ENCODE data around the gene THADA.

THADA gene

DNA sequence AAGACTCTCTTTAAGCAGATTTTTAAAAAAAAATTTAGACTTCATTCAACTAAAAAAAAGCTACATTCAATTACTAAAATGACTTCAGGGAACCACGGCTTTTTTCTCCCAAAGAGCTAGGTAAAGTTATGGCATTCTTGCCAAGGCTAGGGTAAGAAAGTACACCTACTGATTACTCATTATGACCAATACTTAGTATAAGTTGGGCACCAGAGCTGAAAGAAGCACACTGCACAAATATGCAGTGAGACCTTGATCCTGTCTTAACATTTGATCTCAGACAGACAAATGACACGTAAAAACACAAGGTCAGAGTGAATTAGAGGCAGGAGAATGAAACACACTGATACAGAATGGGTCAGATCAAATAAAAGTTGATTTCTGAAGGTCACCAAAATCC is 88.7 kb downstream of the THADA start:
- DNase-seq: no peak

- no peak for DNase-seq
Measured at GRCh38 chr2:43495727-43496126, 100.1 kb downstream of the THADA start.

DNA sequence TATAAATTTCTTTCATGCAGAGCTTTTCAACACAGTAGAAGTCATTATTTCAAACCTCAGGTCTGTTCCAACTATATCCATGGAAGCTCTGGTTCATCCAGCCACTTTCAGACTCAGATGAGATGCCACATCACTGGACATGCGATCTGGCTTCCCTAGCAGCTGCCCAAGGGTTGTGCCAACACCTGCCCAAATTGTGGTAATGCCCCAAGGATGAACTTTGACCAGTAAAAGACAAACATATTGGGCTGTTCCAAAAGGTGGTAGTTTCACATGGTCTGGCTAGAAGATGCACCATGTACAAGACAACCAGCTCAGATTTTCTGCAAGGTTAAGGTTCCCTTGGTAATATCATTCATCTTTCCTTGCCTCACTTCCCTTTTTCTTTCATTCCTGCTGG is 101.9 kb downstream of the THADA start:
- no peak for DNase-seq

DNA sequence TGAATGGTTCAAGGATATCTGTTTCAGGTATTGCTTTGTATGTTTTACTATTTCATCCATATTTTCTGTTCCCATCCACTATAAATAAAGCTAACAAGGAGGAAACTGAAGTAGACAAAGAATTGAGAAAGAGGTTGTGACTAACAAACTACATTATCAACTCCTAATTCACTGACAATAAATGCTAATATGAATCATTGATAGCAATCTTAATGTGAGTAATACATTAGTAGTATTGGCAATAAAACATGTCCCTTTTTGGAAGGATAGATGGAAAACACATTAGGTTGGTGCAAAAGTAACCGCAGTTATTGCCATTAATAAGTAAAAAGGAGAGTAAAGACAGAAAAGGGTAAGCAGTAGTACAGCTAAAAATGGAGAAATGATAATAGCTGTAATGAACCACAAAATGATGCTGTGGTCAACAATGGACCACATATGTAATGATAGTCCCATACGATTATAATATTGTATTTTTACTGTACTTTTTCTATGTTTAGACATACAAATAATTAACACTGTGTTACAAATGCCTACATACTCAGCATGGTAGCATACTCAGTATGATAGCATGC is 104.7 kb downstream of the THADA start:
- no peak for DNase-seq

DNA sequence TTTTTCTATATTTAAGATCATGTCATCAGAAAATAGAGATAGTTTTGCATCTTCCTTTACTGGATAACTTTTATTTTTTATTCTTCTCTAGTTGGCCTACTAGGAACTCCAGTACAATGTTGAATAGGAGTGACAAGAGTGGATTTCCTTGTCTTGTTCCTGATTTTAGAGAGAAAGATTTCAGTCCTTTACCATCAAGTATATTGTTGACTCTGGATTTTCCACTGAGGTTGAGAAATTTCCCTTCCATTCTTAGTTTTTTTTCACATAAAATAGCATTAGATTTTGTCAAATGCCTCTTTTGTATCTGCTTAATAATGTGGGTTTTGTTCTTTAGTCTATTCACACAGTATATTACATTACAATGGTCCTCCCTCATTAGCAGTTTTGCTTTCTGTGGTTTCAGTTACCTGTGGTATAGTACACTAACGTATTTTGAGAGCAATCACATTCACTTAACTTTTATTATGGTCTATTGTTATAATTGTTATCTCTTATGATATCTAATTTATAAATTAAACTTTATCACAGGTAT is 105.5 kb downstream of the THADA start:
- no peak for DNase-seq

GRCh38 chr2:43488737-43489136 is 107.1 kb downstream of the THADA start:
- DNase-seq: no peak

- DNase-seq: no peak
Measured at GRCh38 chr2:43486603-43487002, 109.2 kb downstream of the THADA start.

DNA sequence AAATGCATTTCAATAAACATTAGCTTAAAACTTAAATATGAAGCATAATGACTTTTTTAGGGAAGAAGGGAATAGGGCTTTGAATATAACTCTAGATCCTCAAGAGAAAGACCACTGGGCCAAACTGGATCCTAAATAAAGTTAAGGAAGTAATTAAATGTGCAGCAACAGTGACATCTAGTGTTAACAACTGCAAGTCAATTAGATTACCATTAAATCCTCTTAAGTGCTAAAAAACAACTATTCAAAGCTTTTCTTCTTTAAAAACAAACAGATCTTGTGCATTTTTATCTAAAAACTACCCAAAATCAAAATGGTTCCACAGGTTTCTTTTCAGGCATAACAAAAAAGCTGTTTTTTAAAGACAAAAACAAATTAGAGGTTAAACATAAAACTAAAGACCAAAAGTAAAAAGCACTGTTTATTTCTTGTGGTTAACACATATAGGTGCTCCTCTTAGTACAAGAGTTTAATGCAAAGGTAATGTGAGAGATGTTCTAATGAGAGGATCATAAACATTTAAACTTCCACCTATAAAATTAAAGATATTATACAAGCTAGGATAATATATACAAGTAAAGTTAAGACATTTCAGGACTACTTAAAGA is 111.4 kb downstream of the THADA start:
- DNase-seq: no peak

- no peak for DNase-seq
Measured at GRCh38 chr2:43482961-43483360, 112.9 kb downstream of the THADA start.

GRCh38 chr2:43481927-43482542 is 113.8 kb downstream of the THADA start:
- DNase-seq: no peak

GRCh38 chr2:43480874-43481273 is 115.0 kb downstream of the THADA start:
- DNase-seq: no peak

- no peak for DNase-seq
Measured at GRCh38 chr2:43478412-43479086, 117.3 kb downstream of the THADA start.

DNA sequence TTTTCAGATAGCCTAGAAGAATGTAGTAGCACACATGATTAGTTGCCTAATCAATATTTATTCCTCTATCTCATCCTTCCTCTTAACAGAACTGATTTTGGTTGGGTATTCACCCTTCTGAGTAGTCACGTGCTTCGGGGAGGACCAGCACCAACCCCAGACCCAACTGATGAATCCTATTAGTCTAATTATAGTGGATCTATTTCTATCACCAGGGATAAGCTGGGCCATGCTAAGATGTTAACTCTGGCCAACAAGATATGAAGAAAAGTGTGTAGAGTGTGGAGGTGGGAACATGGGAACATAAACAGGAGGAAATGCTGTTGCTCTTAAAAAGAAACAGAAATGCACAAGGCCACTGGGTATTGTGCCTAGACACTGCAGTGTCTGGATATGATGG is 119.9 kb downstream of the THADA start:
- no peak for DNase-seq

DNA sequence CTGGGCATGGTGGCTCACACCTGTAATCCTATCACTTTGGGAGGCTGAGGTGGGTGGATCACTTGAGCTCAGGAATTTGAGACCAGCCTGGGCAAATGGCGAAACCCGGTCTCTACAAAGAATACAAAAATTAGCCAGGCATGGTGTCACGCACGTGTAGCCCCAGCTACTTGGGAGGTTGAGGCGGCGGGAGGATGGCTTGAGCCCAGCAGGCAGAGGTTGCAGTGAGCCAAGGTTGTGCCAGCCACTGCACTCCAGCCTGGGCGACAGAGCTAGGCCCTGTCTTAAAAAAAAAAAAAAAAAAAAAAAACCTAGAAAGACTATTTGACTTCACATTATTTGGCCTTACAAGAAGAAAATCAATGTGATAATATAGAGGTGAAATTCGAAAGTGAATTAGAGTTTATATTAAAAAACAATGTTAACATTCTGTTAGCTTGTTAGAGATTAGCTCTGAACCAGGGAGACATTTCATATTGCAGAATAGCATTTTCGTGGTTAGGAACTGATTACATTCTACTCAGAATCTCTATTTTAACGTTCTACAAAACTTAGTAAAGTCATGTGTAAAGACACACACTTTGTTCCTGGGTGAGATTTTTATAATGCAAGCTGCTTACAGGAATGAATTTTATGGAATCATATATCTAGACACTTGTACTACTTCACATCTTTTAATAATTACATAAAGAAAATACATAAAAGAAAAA is 120.5 kb downstream of the THADA start:
- no peak for DNase-seq

DNA sequence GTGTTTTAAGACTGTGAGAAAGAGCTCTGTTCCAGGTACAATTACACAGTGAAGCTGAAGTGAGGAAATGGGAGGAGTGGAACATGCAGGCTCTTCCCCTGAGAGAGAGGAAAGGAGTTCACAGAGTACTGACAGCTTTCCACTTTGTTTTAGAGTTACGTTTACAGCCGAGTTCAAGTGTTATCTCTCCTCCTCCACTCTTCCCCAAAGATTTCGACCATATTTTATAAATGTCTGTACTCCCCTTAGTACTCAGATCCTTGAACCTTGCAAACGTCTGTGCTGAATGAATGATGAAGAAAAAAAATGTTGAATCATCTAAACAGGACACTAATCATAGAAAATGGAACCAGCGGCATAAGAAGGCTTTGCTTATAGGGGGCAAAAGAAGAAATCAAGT is 121.6 kb downstream of the THADA start:
- no peak for DNase-seq

- DNase-seq: no peak
Measured at GRCh38 chr2:43473767-43474166, 122.1 kb downstream of the THADA start.

DNA sequence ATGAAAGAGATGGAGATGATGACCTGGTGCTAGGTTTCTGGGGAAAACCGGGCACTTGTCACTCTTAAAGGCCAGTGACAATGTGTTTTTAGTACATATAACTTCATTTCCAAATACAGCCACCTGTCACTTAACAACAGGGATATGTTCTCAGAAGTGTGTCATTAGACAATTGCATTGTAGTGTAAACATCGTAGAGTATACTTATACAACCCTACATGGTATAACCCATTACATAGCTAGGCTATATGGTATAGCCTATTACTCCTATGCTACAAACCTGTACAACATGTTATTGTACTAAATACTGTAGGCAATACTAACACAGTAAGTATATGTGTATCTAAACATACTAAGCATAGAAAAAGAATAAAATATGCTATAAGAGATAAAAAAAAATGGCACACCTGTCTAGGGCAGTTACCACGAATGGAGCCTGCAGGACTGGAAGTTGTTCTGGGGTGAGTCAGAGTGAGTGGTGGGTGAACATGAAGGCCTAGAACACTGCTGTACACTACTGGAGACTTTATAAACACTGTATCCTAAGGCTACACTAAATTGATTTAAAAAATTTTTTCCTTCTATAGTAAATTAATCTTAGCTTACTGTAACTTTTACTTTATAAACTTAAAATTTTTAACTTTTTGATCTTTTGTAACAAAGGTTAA is 123.2 kb downstream of the THADA start:
- DNase-seq: no peak

DNA sequence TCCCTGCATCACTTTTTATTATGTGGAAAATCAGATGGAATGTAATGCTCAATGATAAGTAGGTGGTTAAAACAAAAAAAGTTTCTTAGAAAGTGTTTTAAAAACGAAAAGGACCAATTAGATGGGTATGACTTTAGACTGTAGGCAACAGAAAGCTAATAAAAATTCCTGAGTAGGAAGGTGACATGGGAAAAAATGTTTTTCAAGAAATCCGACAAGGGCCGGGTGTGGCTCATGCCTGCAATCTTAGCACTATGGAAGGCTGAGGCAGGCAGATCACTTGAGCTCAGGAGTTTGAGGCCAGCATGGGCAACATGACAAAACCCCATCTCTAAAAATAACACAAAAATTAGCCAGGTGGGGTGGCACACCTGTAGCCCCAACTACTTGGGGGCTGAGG is 126.1 kb downstream of the THADA start:
- DNase-seq: no peak

GRCh38 chr2:43469094-43469493 is 126.7 kb downstream of the THADA start:
- no peak for DNase-seq

- DNase-seq: no peak
Measured at GRCh38 chr2:43467891-43468290, 127.9 kb downstream of the THADA start.

GRCh38 chr2:43465234-43465633 is 130.6 kb downstream of the THADA start:
- no peak for DNase-seq

- DNase-seq: no peak
Measured at GRCh38 chr2:43464590-43464989, 131.2 kb downstream of the THADA start.
